ENCODE data around the gene MARCHF10. TPM values are rescaled to one million over a fixed set of nuclear protein-coding genes. Genes with fewer than 3 reads are reported as not detected.
"Not testable (repeated sequence)": the region's sequence is repeated elsewhere in the genome, so short reads cannot be mapped to it uniquely, and the experiment has no call there.

The MARCHF10 gene
- total RNA-seq, 1 donor from 2014 or later: not detected

DNA sequence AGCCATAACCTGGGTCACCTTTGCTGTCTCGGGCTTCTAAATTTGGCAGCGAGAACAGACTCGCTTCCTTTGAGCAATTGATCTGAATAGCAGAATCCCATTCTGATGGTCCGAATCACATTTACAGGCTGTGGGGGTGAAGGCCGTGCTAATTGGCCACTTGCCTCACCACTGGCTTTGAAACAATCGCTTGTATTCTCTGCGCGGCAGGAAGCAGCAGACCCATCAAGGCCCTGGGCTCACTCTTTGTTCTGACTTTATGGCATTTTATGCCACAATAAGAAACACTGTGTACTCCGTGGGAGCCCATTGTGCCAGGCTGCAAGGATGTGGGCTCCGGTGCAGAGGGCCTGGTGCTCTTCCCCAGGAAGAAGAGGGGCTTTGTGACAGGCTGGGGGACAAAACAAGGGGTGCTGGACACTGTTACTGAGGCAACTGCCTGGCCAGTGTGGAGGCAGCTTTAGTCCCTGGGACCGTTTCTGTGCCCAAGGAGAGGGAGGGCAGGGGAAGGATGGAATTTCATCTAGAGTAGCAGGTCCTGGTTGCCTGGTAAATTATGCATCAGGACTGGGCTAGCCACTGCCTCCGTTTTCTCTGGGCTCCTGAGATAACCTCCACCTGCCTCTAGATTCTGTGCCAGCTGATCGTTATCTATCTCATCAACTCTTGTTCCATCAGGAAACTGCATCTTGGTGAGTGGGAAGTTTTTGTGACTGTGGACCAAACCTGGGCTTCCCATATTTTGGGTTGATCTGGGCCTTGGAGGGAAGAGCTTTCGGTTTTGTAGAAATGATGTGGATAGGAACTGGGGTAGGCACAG is 102.1 kb downstream of the MARCHF10 start:
- intact Hi-C loops (cut with DNase I): loop anchor here (10.0 kb wide), 1 partner anchor 189 kb away; no protein-coding TSS in a partner anchor
- DNase-seq (ENCODE audit: low spot score): peak; percentile 71

DNA sequence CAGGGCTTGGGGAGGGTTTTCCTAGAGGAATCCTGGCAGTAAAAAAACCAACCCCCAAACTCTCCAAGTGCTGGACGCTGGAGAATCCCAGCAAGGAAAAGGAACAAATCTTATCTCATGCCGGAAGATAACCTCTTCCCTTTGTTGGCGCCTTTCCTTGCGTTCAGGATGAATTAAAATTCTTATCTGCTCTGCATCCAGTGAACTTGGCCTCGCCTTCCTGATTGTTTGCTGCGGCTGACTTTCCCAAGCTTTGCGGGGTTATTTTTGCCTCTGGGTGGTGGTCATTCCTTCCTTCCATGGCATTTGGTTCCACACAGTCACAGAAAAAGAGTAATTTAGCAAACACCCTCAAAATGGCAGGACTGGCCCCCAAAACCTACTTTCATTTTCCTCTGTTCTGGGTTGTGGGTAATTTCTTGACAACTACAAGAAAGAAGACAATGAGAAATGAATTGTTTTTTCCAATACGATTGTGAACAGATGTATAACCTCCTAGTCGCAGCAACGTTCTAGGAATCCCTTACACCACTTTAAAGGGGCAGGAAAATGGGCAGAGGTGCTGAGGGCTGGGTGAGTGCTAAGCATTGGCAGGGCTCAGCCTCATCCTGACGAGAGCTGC is 102.8 kb downstream of the MARCHF10 start:
- DNase-seq (ENCODE audit: low spot score): peak; percentile 36
- intact Hi-C loops (cut with DNase I): loop anchor here (10.0 kb wide), 1 partner anchor 190 kb away; no protein-coding TSS in a partner anchor

DNA sequence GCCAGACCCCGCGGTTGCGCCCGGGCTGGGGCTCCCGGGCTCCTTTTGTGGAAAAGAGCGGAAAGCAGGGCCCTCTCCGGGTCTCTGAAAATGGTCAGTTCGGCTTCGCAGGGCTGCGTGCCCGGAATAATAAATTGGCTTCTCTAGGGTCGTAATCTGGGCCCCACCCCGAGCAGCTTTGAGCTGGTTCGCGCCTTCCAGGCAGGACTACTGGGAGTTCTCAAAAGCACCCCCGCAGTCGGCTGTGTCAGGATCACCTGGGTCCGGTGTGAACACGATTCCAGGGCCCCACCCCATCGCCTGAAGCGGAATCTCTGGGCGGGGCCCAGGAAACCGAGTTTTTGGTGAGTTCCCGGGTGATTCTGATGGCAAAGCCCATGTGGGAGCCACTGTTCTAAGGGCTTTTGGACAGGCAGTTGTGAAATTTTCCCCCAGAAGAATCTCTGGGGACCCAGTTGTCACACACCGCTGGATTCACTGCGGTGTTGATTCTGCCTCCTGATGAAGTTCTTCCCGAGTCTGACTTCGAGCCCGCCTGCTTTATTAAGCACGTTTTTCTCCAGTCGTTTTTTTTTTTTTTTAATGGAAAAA is 103.6 kb downstream of the MARCHF10 start:
- peak; percentile 82 for DNase-seq (ENCODE audit: low spot score)
- intact Hi-C loops (cut with DNase I): loop anchor here (5.0 to 10.0 kb wide), 2 partner anchors 190 to 703 kb away; no protein-coding TSS in a partner anchor

DNA sequence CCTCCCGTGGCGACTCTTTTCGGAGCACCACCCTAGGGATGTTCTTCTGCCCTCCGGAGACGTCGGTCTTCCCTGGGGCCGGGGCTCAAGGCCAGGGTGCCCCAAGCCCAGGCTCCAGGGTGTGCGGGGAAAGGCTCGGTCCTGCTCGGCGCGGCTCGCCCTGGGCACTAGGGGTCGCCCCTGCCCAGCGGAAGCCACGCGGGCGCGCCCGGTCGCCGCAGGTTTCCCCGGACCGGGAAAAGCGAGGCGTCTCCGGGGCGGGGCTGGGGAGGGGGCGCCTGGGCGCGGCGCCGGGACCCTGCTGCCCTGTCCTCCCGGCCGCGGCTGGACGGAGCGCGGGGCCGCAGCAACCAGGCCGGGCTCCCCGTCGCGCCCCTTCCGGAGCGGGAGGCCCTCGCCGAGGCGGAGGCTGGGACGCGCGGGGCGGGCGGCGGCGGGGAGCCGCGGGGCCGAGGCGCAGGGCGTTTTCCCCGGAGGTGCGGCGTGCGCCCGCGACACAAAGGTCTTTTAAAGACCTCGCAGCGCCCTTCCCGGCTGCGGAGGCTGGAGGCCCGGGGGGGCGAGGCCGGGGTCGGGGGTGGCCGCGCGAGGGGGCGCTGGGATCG is 104.2 kb downstream of the MARCHF10 start:
- intact Hi-C loops (cut with DNase I): loop anchor here (1.0 to 10.0 kb wide), 3 partner anchors 191 to 703 kb away; no protein-coding TSS in a partner anchor
- DNase-seq (ENCODE audit: low spot score): peak; percentile 92

DNA sequence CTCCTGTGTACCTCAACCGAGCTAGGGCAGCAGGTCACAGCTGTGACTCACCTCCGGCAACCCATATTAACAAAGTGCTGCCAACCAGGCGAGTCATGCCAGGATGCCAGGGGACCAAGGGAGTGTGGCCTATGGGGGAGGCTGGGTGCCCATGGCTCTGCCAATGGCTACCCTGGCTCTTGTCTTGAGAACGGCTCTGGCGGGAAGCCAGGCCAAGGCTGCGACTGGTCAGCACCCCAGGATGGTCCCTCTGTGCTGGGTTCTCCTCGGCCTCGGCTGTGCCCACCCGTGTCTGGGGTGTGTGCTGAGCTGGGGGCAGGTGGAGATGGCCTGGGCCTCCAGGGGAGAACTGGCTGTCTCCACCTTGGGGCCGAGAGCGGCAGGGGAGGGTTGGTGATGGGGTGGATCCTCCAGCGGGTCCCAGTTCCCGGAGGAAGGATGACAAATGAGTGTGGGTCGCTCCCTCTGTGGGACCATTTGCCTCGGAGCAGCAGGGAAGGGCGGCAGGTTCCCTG is 104.8 kb downstream of the MARCHF10 start:
- DNase-seq (ENCODE audit: low spot score): no peak

DNA sequence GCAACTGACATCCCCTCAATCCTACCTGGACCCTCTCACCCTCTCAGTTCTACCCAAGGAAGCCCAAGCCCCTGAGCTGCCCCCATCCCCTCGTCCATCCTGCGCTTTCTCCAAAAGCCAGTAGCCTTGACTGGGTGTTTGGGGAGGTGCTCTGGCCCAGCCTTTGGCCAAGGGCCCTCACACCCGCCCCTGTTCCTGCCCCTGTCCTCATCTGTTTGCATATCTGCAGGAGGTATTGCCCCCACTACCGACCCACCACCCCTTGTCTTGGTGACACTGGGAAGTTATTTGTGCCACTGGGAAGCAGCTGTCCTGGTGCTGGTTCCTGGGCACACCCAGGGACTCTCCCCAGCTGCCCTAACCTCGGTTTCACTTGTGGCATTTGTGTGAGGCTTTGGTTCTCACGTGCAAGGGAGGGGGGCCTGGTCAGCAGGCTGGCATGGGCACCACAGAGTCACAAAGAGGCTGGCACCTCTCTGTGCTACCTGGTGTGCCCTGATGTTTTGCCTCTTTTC is 105.3 kb downstream of the MARCHF10 start:
- no peak for DNase-seq (ENCODE audit: low spot score)
- intact Hi-C loops (cut with DNase I): loop anchor here (1.0 to 10.0 kb wide), 3 partner anchors 192 to 704 kb away; no protein-coding TSS in a partner anchor

More for the DNA sequence above, 104.8 kb downstream of the MARCHF10 start:
- intact Hi-C loops (cut with DNase I): loop anchor here (1.0 to 10.0 kb wide), 3 partner anchors 191 to 704 kb away; no protein-coding TSS in a partner anchor

DNA sequence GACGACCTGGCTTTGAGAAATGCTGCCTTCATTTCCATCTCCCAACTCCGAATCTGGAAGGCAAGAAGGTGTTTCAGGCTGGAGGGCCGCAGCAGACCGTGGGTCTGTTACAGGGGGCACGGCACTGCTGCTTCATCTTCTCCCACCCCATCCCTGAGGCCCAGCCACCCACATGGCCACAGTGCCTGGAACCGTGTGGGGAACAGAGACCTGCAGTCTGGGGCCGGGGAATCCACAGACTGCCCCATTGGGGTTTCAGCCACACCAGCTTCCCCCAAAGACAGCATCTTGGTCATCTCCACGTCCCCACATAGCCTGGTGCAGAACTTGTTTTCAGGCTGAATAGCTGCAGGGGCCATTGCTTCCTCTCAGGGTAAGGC is 106.4 kb downstream of the MARCHF10 start:
- peak; percentile 62 for DNase-seq (ENCODE audit: low spot score)
- intact Hi-C loops (cut with DNase I): loop anchor here (5.0 to 10.0 kb wide), 2 partner anchors 193 to 706 kb away; no protein-coding TSS in a partner anchor

DNA sequence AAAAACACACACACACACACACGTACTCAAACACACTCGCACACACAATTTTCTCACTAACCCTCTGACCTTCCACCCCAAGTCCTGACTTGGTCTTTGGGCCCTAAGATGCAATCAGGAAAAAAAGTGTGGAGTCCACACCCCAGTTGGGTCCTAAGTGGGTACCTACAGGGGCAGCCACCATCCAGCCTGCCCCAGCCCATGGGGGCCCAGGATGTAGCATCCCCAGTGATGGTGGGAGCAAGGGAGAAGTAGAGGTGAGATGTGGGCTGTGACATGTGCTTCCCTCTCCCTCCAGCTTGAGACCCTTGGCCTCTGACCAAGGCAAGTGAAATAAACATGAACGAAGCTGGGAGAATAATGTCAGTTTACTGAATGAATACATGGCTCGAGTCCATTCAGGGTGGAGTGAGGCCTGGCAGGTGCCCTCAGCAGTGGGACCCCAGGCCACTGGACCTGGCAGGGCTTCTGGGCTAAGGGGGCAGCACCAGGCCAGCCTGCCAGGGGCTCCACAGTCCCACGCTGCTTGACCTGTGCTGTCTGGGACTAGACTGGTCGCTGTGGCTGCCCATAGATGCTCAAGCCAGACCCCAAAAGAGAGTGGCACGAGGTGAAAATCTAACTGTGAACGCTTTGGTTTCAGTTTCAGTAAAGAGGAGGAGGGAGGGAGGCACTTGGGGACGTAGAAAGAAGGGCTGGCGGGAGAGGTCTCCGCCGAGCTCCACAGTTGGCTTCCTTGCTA is 107.0 kb downstream of the MARCHF10 start:
- DNase-seq (ENCODE audit: low spot score): peak; percentile 2
- intact Hi-C loops (cut with DNase I): loop anchor here (5.0 to 10.0 kb wide), 2 partner anchors 194 to 706 kb away; no protein-coding TSS in a partner anchor

DNA sequence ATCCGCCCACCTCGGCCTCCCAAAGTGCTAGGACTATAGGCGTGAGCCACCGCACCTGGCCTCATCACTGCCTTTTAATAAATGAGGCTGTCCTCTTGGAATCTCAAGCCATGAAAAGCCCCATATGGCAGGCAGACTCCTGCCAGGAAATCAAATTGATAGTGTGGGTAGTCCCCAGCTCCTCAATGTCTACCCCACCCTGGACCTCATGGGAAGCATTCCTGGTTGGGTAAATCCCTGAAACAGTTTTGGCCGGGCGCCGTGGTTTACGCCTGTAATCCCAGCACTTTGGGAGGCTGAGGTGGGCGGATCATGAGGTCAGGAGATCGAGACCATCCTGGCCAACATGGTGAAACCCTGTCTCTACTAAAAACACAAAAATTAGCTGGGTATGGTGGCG is 109.7 kb downstream of the MARCHF10 start:
- peak; percentile 53 for DNase-seq (ENCODE audit: low spot score)
- intact Hi-C loops (cut with DNase I): not testable (repeated sequence)

DNA sequence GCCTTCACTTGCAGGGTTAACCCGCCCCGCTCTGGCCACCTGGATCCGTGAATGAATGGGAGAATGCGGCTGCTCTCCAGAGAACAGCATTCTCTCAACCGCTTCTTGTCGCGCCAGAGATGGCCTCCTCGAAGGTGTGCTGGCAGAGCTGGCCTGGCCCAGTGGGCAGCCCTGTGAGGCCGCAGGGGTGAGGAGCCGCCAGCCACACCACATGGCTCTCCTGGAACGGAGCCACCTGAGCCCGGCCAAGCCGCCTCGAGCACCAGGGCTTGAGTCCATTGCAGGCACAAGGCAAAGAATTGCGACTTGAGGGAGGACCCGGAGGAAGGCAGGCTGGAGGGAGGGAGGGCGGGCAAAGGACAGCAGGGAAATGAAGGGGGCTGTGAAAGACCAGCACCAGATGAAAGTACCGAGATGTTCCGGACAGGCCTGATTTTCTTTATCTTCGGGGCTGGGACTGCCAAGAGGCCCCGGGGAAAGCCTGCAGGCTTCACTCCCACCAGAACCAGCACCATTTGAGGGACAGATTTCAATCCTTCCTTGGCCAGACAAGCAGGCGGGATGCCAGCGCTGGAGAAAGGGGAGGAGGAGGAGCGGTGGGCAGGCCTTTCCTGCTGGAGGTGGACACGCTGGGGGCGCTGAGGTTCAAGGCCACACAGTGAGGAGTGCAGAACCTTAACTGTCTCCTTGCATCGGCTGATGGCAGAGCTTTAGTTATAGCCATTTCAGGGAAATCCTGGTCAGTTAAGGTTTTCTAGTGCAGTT is 111.2 kb downstream of the MARCHF10 start:
- intact Hi-C loops (cut with DNase I): no loop called here
- DNase-seq (ENCODE audit: low spot score): no peak

DNA sequence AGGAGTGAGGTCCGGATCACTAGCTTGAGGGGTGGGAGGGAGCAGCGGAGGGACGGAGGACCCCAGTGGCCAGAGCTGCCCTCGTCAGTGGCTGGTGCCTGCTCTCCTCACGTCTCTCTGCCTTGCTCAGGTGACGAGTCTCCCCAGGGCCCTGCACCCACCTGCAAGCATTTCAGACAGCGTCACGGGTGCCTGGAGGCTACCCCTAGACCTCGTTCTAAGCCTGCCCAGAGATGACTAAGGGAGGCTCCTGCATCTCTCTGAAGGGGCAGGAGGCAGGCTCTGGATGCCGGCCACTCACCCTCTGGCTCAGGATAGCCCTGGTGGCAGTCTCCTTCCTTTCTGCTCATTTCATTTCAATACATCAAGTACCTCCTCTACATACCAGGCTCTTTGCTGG is 111.9 kb downstream of the MARCHF10 start:
- DNase-seq (ENCODE audit: low spot score): no peak
- intact Hi-C loops (cut with DNase I): no loop called here

DNA sequence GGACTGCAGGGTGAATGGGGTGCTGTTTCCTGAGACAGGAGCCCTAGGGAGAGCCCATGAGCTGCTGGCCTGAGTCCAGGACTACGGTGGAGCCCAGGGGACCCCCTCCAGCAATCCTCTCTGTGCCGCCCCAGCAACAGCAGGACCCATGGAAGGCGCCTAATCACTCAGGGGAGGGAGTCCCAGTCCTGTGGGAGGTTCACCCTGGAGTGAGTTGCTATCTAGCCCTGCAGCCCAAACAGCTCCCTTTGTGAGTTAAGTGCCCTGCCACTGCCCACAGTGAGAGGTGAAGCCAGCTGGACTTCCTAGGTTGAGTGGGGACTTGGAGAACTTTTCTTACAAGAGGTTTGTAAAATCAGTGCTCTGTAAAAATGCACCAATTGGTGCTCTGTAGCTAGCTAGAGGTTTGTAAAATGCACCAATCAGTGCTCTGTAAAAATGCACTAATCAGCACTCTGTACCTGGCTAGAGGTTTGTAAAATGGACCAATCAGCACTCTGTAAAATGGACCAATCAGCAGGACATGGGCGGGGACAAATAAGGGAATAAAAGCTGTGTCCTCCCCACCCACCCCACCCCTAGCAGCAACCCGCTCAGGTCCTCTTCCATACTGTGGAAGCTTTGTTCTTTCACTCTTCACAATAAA is 112.9 kb downstream of the MARCHF10 start:
- DNase-seq (ENCODE audit: low spot score); intact Hi-C loops (cut with DNase I): not testable (repeated sequence)

DNA sequence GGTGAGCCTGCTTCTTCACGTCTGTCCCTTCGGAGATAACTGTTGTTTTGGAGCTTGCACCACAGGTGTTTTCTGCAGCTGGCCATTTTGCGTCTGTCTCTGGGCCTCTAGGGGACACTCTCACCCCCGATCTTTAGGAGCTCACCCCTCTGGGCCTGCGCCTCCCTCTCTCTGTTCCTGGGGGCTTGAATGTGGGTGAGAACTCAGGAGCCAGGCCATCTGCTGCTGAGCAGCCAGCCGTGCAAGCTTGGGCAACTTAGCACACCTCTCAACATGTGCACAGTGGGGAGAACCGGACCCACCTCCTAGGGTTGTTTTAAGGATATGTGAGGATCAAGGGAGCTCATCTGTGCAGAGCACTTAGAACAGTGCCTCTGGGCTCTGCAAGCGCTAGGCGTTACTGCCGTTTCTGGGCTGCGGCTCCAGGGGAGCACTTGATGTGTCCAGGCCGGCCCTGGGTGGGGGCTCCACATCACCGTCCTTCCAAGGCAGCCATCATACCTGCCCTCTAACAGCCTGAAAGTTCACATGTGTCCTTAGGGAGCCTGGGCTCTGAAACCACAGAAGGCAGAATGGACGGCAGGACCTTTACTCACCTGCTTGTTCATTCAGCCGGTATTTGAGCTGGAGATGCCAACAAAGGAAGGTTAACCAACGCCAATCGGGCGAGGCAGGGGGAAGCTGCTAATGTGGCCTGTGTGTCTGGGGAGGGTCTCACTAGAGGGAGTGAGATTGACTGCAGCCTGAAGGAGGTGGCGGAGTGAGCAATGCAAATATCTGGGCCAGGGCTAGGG is 114.3 kb downstream of the MARCHF10 start:
- no peak for DNase-seq (ENCODE audit: low spot score)
- intact Hi-C loops (cut with DNase I): no loop called here

DNA sequence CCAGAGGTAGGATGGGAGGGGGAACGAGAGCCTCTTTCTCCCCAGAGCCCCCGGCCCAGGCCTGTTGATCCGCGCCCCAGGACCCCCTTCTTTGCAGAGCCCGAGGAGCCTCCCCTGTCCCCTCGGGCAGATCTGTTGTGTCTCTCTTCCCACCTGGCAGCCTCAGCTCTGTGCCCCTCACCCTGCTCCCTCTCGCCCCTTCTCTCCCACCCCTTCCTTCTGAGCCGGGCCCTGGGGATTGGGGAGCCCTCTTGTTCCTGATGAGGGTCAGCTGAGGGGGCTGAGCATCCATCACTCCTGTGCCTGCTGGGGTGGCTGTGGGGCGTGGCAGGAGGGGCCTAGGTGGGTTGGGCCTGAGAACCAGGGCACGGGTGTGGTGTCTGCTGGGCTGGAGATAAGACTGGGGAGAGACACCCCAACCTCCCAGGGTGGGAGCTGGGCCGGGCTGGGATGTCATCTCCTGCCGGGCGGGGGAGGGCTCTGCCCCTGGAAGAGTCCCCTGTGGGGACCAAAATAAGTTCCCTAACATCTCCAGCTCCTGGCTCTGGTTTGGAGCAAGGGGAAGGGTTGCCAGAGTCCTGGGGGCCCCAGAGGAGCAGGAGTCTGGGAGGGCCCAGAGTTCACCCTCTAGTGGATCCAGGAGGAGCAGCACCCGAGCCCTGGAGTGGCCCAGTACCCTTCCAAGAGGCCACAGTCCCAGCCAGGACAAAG is 115.2 kb downstream of the MARCHF10 start:
- intact Hi-C loops (cut with DNase I): no loop called here
- no peak for DNase-seq (ENCODE audit: low spot score)

DNA sequence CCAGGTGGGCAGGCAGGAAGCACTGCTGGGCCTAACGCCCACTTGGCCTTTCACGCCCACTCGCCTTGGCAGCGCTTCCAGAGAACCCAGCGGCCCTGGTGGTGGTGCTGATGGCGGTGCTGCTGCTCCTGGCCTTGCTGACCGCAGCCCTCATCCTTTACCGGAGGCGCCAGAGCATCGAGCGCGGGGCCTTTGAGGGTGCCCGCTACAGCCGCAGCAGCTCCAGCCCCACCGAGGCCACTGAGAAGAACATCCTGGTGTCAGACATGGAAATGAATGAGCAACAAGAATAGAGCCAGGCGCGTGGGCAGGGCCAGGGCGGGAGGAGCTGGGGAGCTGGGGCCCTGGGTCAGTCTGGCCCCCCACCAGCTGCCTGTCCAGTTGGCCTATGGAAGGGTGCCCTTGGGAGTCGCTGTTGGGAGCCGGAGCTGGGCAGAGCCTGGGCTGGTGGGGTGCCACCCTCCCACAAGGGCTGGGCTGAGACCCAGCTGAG is 115.9 kb downstream of the MARCHF10 start:
- intact Hi-C loops (cut with DNase I): no loop called here
- no peak for DNase-seq (ENCODE audit: low spot score)

DNA sequence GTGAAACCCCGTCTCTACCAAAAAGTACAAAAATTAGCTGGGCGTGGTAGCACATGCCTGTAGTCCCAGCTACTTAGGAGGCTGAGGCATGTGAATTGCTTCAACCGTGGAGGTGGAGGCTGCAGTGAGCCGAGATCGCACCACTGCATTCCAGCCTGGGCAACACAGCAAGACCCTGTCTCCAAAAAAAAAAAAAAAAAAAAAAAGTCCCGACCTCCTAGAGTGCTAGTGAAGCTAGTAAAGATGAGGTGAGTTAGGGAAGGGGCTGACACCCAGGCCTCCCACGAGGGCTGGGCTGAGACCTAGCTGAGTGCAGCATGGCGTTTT is 116.6 kb downstream of the MARCHF10 start:
- intact Hi-C loops (cut with DNase I): not testable (repeated sequence)

More for the DNA sequence above, 116.6 kb downstream of the MARCHF10 start:
- not testable (repeated sequence) for DNase-seq (ENCODE audit: low spot score)
